ENCODE measurements around the gene AIMP2.

The AIMP2 gene

DNA sequence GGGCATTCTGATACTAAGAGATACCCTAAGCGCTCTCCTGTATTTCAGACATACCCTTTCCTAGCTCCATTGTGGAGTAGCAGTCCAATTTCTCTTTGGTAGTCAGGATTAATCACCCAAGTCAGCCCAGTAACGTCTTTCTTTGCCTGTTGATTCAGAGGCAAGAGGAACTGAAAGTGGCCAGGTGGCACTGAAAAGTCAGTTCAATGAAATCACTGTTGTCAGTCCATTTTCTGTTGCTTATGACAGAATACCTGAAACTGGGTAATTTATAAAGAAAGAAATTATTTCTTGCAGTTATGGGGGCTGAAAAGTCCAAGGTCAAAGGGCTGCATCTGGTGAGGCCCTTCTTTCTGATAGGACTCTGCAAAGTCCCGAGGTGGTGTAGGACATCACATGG lies 62.3 kb downstream of the AIMP2 start:
- DNase-seq (ENCODE audit: extremely low spot score): no peak
- CTCF ChIA-PET: no interaction called here
- POLR2A ChIA-PET: no interaction called here
- TF ChIP-seq SP1 (IDR thresholded peaks at IDR 0.05) (no peak), FOXK2 (IDR thresholded peaks at IDR 0.05) (no peak), NFRKB (IDR thresholded peaks at IDR 0.05) (no peak)

Measured in HEK293T (cell line).